Measurements from ENCODE around the gene MUC4.
A peak's percentile ranks its signal among the peaks of the same experiment; 100 is the strongest.
"Not testable (repeated sequence)": the region's sequence is repeated elsewhere in the genome, so short reads cannot be mapped to it uniquely, and the experiment has no call there.

MUC4 gene

DNA sequence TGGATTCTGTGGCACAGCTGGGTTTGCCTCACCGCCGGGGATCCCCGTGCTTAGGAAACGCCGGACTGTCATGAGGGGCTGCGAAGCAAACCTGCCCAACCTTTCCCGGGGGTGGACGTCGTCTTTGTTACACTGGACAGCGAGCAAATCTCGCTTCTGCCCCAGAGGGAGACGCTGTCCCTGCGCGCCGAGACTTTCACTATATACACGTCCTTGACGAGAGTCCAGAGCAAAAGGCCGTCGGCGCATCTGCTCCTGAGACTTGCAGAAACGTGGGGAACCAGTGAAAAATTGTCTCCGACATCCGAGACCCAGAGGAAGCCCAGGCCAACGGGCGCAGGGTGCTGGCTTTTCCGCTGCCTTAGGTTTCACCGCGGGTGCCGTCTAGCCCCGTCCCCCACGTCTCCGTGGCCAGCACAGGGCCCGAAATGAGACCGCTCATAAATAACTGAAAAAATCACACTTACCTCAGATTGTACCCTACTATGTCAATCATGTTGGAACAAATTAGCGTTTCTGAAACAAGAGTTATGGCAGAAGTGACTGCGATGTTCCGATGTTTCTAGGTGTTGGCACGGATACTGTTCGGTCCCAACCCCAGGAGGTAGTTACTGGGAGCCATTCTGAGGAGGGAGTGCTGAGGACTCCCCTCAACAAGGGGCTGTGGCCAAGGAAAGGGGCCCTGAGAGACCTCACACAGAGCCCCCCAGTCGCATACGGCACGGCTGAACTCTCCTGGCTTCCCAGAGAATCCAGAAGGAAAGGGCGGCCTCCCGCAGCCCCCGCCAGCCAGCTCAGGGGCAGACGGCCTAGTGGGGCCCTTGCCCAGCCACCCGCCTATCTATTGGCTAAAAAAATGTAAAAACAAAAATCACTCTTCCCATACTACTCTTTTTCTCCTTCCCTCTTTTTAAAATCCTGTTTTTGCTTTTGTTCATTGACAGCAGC lies 14.4 kb upstream of the MUC4 start:
- DNase-seq (ENCODE audit: insufficient read length, low spot score) (no peak), FAIRE-seq (no peak)
- TF ChIP-seq POLR2A (IDR thresholded peaks at IDR 0.05; ENCODE audit: low read depth, low read length) = no peak

DNA sequence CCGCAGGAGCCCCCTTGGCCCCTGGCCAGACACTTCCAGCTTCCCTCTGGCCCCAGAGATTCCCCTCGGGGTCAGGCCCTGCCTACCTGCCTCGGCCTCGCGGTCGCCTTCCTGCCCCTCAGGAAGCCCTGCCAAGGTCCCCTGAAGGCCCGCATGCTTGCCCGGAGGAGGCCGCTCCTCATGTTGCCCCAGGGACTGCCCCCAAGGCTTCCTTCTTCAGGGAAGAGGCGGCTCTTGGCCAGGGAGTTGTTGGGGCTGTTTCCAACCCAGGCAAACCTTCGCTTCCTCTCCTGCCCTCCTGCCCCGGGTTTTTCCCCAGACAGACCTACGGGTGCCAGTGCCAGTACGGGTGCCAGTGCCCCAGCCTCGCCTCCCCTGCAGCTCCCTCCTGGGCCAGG lies 13.5 kb upstream of the MUC4 start:
- no peak for TF ChIP-seq POLR2A (IDR thresholded peaks at IDR 0.05; ENCODE audit: low read depth, low read length)
- DNase-seq (ENCODE audit: insufficient read length, low spot score) (no peak), FAIRE-seq (no peak)

DNA sequence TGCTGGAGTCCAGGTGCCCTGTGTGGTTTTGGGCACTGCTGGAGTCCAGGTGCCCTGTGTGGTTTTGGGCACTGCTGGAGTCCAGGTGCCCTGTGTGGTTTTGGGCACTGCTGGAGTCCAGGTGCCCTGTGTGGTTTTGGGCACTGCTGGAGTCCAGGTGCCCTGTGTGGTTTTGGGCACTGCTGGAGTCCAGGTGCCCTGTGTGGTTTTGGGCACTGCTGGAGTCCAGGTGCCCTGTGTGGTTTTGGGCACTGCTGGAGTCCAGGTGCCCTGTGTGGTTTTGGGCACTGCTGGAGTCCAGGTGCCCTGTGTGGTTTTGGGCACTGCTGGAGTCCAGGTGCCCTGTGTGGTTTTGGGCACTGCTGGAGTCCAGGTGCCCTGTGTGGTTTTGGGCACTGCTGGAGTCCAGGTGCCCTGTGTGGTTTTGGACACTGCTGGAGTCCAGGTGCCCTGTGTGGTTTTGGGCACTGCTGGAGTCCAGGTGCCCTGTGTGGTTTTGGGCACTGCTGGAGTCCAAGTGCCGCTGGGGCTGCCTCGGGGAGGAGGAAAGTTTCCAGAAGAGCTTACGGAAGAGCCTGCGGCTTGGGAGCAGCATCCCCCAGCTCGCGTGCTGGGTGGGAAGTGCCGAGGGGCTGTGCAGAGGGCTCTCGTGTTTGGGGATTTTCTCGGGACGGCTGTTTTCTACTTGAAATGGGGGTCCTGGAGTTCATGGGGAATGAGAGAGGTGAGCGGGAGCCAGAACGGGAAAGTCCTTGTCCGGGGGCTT lies 12.9 kb upstream of the MUC4 start:
- not testable (repeated sequence) for FAIRE-seq; DNase-seq (ENCODE audit: insufficient read length, low spot score)

DNA sequence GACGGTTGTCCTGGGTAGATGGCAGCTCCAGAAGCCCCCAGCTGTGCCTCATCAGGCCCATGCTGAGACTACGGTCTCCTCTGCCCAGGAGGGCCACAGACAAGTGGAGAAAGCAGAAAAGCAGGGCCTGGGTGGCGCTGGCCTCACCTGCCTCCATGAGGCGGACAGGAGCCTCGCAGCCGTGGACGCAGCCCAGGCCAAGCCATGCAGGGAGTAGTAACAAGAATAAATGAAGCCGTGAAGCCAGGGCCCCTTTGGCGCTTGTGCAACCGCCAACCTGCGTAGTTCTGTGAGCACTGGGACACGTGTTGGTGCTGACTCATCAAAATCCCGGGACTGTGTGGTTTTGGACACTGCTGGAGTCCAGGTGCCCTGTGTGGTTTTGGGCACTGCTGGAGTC lies 12.3 kb upstream of the MUC4 start:
- FAIRE-seq (no peak), DNase-seq (ENCODE audit: insufficient read length, low spot score) (peak; percentile 63)
- TF ChIP-seq POLR2A (IDR thresholded peaks at IDR 0.05; ENCODE audit: low read depth, low read length) = no peak

DNA sequence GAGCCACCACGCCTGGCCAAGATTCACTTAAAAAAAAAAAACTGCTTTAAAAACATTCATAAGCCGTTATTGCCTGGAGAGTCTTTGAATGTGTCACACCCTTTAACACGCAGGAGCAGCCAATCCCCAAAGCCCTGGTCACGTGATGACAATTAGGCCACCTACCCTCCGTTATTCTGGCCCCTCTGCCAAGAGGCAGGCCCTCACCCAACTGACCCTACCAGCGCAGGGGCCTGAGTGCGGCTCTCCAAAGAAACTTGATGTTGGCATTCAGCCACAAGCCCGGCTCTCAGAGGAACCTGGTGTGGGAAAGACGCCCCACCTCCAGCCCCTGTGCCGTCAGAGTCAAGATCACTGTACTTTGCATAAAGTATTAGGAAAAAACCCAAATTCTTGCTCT lies 11.6 kb upstream of the MUC4 start:
- DNase-seq (ENCODE audit: insufficient read length, low spot score) = no peak

DNA sequence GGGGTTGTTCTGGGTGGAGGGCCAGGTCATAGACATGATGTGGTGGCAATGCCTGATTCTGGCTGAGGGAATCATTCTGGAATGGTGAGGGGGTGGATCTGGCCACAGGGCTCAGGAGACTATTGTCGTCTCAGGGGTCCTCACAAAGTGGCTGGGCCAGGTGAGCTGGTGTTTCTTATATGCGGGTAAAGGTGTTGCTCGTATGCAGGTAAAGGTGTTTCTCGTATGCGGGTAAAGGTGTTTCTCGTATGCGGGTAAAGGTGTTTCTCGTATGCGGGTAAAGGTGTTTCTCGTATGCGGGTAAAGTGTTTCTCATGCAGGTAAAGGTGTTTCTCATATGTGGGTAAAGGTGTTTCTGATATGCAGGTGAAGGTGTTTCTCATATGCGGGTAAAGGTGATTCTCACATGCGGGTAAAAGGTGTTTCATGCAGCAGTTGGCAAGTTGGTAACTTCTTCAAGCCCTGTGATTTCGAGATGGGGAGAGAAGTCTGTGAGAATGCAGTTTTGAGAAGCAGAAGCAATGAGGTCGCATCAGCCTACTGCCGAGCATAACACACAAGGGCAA lies 10.5 kb upstream of the MUC4 start:
- no peak for FAIRE-seq
- DNase-seq (ENCODE audit: insufficient read length, low spot score) = no peak
- TF ChIP-seq POLR2A (IDR thresholded peaks at IDR 0.05; ENCODE audit: low read depth, low read length) = no peak

More for the DNA sequence above, 11.6 kb upstream of the MUC4 start:
- no peak for TF ChIP-seq POLR2A (IDR thresholded peaks at IDR 0.05; ENCODE audit: low read depth, low read length)
- FAIRE-seq = no peak

DNA sequence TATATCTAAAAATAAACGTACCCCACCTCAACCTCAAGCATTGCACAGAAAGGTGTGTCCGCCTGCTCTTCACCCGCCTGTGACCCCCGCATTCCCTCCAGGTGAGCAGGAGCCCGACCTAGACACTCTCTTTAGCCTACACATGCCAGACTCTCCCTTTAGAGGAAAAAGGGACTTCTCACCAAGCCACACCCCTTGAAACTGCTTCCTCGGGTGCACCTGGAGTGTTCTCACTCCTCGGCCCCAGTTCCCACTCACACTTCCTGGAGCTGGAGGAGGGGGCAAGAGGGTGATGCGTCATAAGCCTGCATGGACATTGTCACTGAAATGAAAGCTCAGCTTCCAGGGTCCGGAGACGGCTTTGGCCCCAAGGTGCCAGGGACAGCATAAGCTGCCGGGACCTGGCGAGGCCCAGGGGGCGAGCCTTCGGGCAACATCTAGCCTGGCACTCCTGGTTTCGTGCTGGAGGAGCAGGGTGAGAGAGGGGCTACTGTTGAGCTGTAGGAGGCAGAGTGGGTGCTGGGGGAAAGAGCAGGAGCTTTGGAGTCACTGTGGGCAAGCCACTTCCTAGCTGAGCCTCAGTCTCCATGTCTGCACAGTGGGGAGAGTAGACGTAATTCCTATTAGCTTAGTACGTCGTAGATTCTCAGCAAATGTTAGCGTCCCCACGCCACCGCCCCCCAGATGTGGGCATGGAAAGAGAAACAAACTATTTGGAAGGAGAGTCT lies 9.8 kb upstream of the MUC4 start:
- FAIRE-seq (no peak), DNase-seq (ENCODE audit: insufficient read length, low spot score) (no peak)
- TF ChIP-seq POLR2A (IDR thresholded peaks at IDR 0.05; ENCODE audit: low read depth, low read length) = no peak

DNA sequence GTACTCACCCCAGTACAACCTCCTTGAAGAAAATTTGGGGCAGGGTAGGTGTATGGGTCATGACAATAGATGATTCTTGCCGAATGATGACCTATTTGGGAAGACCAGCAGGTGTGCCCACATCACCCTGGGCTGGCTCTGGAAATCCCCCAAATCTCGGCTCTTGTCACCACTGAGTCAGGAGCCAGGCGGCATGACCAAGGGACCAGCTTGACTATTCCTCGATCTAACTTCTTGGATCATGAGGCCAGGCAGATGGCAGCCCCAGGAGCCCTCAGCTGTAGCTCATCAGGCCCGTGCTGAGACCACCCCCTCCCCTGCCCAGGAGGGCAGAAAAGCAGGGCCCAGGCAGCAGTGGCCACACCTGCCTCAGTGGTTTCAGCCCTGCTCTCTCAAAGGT lies 9.2 kb upstream of the MUC4 start:
- FAIRE-seq (no peak), DNase-seq (ENCODE audit: insufficient read length, low spot score) (no peak)
- TF ChIP-seq POLR2A (IDR thresholded peaks at IDR 0.05; ENCODE audit: low read depth, low read length) = no peak

DNA sequence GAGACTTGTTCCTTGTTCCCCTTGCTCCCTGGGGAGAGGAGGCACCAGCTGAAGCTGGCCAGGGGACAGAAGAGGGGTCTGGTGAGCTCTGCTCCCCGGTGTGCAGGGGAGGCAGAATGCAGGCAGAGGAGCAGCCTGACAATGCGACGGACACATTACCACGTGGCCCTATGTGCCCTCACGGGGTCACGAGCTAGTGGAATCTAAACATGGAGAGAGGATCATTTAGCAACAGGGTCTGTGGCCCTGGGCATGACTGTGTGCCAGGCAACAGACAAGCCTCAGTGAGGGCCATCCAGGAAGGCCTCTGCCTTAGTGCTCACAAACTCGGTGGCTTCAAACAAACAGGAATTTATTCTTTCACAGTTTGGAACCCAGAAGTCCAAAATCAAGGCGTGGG lies 8.5 kb upstream of the MUC4 start:
- no peak for DNase-seq (ENCODE audit: insufficient read length, low spot score)
- FAIRE-seq = no peak
- no peak for TF ChIP-seq POLR2A (IDR thresholded peaks at IDR 0.05; ENCODE audit: low read depth, low read length)

DNA sequence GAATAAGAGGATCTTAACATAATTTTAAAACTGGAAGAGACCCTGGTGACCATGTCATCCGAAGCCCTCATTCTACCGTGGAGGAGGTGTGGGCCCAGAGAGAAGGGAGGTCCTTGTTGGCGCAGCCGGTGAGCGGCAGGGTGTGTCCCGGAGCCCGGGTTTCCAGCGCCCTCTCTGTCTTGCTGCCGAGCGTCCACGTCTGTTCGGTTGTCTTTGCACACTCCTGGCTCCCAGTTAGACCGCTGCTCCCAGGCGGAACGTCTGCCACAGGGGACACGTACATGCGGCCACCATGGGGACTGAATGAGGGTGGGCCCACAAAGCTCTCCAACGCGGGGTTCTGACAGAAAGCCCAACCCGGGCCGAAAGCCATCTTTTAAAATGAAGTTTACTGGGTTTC lies 6.6 kb upstream of the MUC4 start:
- no peak for FAIRE-seq
- TF ChIP-seq POLR2A (IDR thresholded peaks at IDR 0.05; ENCODE audit: low read depth, low read length) = no peak
- no peak for DNase-seq (ENCODE audit: insufficient read length, low spot score)

DNA sequence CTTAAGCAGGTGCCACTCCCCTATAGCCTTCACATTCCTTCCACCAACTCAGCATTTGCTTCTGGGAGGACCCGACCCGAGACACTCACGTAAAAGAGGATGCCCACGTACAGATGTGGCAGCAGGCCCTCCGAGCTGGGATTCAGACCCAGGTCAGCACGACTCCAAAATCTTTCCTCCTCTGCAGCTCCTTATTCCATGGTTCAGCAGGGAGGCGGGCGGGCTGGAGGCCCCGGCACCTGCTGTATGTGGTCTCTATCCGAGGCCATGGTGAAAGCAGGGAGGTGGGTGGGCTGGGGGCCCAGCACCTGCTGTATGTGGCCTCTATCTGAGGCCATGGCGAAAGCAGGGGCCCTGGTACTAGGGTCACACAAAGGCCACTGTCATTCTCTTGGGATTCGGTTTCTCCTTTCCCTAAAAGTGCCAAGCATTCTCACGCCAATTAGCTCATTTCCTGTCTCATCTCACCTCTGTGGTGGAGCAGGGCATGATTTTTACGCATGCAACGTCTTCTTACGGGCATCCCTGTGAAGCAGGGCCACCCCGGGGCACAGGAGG lies 5.9 kb upstream of the MUC4 start:
- DNase-seq (ENCODE audit: insufficient read length, low spot score) (no peak), FAIRE-seq (no peak)
- TF ChIP-seq POLR2A (IDR thresholded peaks at IDR 0.05; ENCODE audit: low read depth, low read length) = no peak

DNA sequence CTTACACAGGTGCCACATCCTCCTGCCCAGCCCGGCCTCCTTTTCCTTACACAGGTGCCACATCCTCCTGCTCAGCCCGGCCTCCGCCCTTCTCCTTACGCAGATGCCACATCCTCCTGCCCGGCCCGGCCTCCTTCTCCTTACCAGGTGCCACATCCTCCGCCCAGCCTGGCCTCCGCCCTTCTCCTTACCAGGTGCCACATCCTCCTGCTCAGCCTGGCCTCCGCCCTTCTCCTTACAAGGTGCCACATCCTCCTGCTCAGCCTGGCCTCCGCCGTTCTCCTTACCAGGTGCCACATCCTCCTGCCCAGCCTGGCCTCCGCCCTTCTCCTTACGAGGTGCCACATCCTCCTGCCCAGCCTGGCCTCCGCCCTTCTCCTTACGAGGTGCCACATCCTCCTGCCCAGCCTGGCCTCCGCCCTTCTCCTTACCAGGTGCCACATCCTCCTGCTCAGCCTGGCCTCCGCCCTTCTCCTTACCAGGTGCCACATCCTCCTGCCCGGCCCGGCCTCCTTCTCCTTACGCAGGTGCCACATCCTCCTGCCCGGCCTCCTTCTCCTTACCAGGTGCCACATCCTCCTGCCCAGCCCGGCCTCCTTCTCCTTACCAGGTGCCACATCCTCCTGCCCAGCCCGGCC lies 4.7 kb upstream of the MUC4 start:
- FAIRE-seq; DNase-seq (ENCODE audit: insufficient read length, low spot score): not testable (repeated sequence)

DNA sequence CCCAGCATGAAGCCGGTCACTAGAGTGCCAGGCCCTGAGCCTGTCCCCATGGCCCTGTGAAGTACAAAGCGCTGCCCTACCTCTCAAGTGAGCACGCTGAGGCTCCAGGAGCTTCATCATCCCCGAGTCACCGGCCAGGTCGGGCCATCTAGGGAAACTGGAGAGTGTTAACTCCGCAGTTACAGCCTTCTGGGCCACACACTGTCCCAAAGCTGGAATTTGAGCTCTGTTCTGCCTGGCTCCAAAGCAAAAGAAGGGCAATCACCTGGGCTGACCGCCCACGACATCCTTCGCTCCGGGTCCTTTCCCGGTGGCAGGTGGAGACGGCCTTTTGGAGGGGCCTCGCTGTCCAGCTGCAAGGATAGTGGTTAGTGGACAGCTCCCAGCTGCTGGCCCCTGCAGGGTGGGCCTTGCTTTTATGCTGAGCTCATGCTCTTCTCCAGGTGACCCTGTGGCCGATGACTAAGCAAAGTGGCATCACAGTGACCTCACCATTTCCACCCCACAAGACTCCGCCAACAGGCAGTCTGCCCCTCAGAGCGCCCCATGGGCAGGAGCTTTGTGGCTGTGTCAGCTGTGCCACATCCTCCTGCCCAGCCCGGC lies 3.5 kb upstream of the MUC4 start:
- peak; percentile 70 for FAIRE-seq
- TF ChIP-seq POLR2A (IDR thresholded peaks at IDR 0.05; ENCODE audit: low read depth, low read length) = no peak
- peak; percentile 85 for DNase-seq (ENCODE audit: insufficient read length, low spot score)
